ENCODE data around the gene MCTP1. TPM values are rescaled to one million over a fixed set of nuclear protein-coding genes. Genes with fewer than 3 reads are reported as not detected.

The MCTP1 gene
- total and polyA plus RNA-seq, 2 of the 8 experiments (the other 6 are each of a cell fraction or from before 2014, with no cell fraction given) = 0.56 to 3.4 TPM

GRCh38 chr5:95048628-95049027 lies 236.3 kb downstream of the MCTP1 start:
- no peaks in the 10 kb centered on the region for H3K36me3 ChIP-seq (ENCODE audit: control insufficient read depth in 2 of 4, insufficient read depth in 4 of 4, low read length in 3 of 4)
- no peak overlapping the region for H2AFZ ChIP-seq (ENCODE audit: low read length)
- no peak overlapping the region for H3K27ac ChIP-seq (ENCODE audit: low read depth, low read length)
- H4K20me1 ChIP-seq (replicated peaks in 1 of 2; ENCODE audit: control insufficient read depth in 1 of 2, insufficient read depth in 2 of 2, low read length in 2 of 2) = no peaks in the 10 kb centered on the region
- H3K18ac ChIP-seq (ENCODE audit: extremely low read depth, low read length) = no peak overlapping the region
- WGBS, 2 experiments (ENCODE audit: extremely low coverage in 1 of 2, insufficient coverage in 1 of 2, insufficient read length in 1 of 2, insufficient replicate concordance in 2 of 2, low coverage in 1 of 2, low lambda C conversion rate in 2 of 2, missing lambda C conversion rate in 1 of 2) = 86% methylated on average over 1 of the region's 1 CpG; no CpG with 5 or more reads in 1 of the 2 experiments
- no peak overlapping the region for H3K23ac ChIP-seq (ENCODE audit: insufficient read length)
- no peak overlapping the region for H2AK5ac ChIP-seq (ENCODE audit: low read depth, low read length)
- no peaks in the 10 kb centered on the region for H3K23me2 ChIP-seq (ENCODE audit: low read depth, low read length)
- no peak for FAIRE-seq
- H2BK20ac ChIP-seq (ENCODE audit: low read length) = no peak overlapping the region
- no peak overlapping the region for H3K4me3 ChIP-seq (ENCODE audit: extremely low read depth in 1 of 4, insufficient read depth in 2 of 4, low read depth in 3 of 4, low read length in 4 of 4)
- H3K9me3 ChIP-seq (ENCODE audit: insufficient read depth in 2 of 2, low read depth in 1 of 2, low read length in 1 of 2) = no peaks in the 10 kb centered on the region
- H4K91ac ChIP-seq (replicated peaks; ENCODE audit: insufficient read length, low read length) = no peak overlapping the region
- no peak overlapping the region for H3K14ac ChIP-seq (ENCODE audit: insufficient read length)
- no peak overlapping the region for H3K4me2 ChIP-seq (ENCODE audit: insufficient read depth in 1 of 2, low read depth in 2 of 2, low read length in 2 of 2)
- H3K79me2 ChIP-seq (ENCODE audit: control insufficient read depth in 1 of 2, insufficient read depth in 2 of 2, low read length in 2 of 2) = no peaks in the 10 kb centered on the region
- no peaks in the 10 kb centered on the region for H3K4me1 ChIP-seq (replicated peaks in 1 of 4; ENCODE audit: control insufficient read depth in 3 of 4, insufficient read depth in 4 of 4, low read length in 3 of 4)
- H2BK15ac ChIP-seq (ENCODE audit: low read length) = no peak overlapping the region
- H4K5ac ChIP-seq (ENCODE audit: insufficient read length, low read depth, low read length) = no peak overlapping the region
- no peak overlapping the region for H3K9ac ChIP-seq (replicated peaks in 1 of 4; ENCODE audit: extremely low read depth in 1 of 4, low read depth in 3 of 4, low read length in 3 of 4)
- no peak overlapping the region for H3K56ac ChIP-seq (replicated peaks; ENCODE audit: insufficient read length, low read depth, low read length)
- H4K8ac ChIP-seq (ENCODE audit: extremely low read depth, insufficient read depth, low read length) = no peak overlapping the region
- no peak overlapping the region for H2BK5ac ChIP-seq (ENCODE audit: low read depth, low read length)
- POLR2A ChIA-PET (ENCODE audit: partially characterized antibody) = no interaction called here
- H3K79me1 ChIP-seq (ENCODE audit: low read depth, low read length) = no peaks in the 10 kb centered on the region
- H3K27me3 ChIP-seq (replicated peaks in 1 of 4; ENCODE audit: control insufficient read depth in 3 of 4, extremely low read depth in 1 of 4, insufficient read depth in 3 of 4, low read length in 3 of 4) = no peaks in the 10 kb centered on the region
- DNase-seq (ENCODE audit: low read depth in 1 of 2, low spot score in 2 of 2) = no peak
- H3K4ac ChIP-seq (replicated peaks; ENCODE audit: insufficient read length, low read depth, low read length) = no peak overlapping the region
- no peak overlapping the region for H2BK12ac ChIP-seq (ENCODE audit: low read depth, low read length)
- no peak overlapping the region for H2BK120ac ChIP-seq (replicated peaks; ENCODE audit: low read depth, low read length)
- CTCF ChIA-PET (ENCODE audit: partially characterized antibody) = no interaction called here
- no peak for TF ChIP-seq CHD7 (IDR thresholded peaks at IDR 0.05; ENCODE audit: insufficient replicate concordance, low read length)

Data from H1 (cell line).